Measurements from ENCODE around the gene PSMC3. TPM values are rescaled to one million over a fixed set of nuclear protein-coding genes. Genes with fewer than 3 reads are reported as not detected.

The PSMC3 gene
- total RNA-seq, 1 donor from 2014 or later = 79.4 TPM

DNA sequence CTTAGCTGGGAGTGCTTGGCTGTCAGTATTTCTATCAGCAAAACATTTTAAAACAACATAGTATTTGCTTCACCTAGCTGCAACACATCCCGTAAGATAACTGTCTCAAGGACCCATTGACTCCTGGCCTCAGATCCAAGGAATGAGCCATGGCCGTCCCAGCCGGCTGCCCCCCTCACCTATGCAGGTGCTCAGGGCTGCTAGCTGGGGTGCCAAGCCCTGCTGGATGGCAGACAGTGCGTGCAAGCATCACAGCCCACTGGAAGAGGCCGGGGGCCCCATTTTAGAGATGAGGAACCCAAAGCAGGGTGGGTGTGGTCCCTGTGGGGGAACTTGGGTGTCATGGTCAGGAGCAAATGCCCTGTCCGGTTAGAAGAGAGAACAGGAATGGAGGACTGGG lies 8.5 kb downstream of the PSMC3 start:
- Histone ChIP-seq H3K4me1 (peaks cover 29% of the 10 kb centered on the region), H3K4me3 (no peak overlapping the region), H3K27me3 (no peaks in the 10 kb centered on the region), H3K9me3 (no peaks in the 10 kb centered on the region), H3K36me3 (peaks cover 84% of the 10 kb centered on the region), H3K27ac (peak overlapping the region; percentile 24)
- intact Hi-C loops (cut with DNase I) = no loop called here
- TF ChIP-seq CTCF (IDR thresholded peaks at IDR 0.05) = no peak
- DNase-seq (no peak), ATAC-seq (no peak)

DNA sequence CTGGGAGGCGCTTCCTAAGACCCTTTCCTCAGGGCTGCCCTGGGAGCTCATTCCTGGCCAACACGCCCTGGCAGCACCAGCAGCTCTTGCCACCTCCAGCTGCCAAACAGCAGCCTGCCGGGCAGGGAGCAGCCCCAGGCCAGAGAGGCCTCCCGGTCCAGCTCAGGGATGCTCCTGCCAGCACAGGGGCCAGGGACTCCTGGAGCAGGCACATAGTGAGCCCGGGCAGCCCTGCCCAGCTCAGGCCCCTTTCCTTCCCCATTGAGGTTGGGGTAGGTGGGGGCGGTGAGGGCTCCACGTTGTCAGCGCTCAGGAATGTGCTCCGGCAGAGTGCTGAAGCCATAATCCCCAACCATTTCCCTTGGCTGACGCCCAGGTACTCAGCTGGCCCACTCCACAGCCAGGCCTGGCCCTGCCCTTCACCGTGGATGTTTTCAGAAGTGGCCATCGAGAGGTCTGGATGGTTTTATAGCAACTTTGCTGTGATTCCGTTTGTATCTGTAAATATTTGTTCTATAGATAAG lies 10.2 kb downstream of the PSMC3 start:
- TF ChIP-seq CTCF (IDR thresholded peaks at IDR 0.05) = no peak
- intact Hi-C loops (cut with DNase I) = no loop called here
- Histone ChIP-seq H3K9me3 (no peaks in the 10 kb centered on the region), H3K27ac (peak overlapping the region; percentile 87), H3K4me1 (peaks cover 29% of the 10 kb centered on the region), H3K27me3 (no peaks in the 10 kb centered on the region), H3K36me3 (peaks cover 67% of the 10 kb centered on the region), H3K4me3 (no peak overlapping the region)
- DNase-seq (peak; percentile 94), ATAC-seq (peak; percentile 90)

DNA sequence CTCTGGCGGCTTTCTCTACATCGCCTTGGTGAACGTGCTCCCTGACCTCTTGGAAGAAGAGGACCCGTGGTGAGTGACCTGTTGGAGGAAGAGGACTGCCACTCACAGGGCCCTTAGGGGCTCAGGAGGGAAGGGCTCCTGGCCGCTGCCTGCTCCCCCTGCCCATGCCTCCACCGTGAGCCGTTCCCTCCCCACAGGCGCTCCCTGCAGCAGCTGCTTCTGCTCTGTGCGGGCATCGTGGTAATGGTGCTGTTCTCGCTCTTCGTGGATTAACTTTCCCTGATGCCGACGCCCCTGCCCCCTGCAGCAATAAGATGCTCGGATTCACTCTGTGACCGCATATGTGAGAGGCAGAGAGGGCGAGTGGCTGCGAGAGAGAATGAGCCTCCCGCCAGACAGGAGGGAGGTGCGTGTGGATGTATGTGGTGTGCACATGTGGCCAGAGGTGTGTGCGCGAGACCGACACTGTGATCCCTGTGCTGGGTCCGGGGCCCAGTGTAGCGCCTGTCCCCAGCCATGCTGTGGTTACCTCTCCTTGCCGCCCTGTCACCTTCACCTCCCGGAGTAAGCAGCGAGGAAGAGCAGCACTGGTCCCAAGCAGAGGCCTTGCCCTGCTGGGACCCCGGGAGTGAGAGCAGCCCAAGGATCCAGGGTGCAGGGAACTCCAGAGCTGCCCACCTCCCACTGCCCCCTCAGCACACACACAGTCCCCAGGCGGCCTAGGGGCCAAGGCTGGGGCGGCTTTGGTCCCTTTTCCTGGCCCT lies 11.0 kb downstream of the PSMC3 start:
- Histone ChIP-seq H3K27ac (peak overlapping the region; percentile 87), H3K9me3 (no peaks in the 10 kb centered on the region), H3K36me3 (peaks cover 59% of the 10 kb centered on the region), H3K27me3 (no peaks in the 10 kb centered on the region), H3K4me1 (peaks cover 33% of the 10 kb centered on the region), H3K4me3 (no peak overlapping the region)
- DNase-seq (no peak), ATAC-seq (no peak)
- intact Hi-C loops (cut with DNase I) = no loop called here
- TF ChIP-seq CTCF (IDR thresholded peaks at IDR 0.05) = no peak

DNA sequence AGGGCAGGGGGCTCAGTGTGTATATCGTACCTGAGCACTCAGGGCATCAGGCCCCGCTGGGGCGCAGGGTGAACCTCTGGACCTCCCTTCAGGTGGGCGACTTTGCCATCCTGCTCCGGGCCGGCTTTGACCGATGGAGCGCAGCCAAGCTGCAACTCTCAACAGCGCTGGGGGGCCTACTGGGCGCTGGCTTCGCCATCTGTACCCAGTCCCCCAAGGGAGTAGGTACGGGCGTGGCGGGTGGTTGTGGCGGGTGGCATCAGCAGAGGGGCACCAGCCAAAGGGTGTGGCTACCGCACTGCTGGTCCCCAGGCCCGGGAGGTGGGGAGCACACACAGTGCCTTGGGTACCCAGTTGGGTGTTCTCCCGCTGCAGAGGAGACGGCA lies 11.6 kb downstream of the PSMC3 start:
- no peak for DNase-seq
- ATAC-seq = no peak
- H3K27me3 ChIP-seq = no peaks in the 10 kb centered on the region
- peak overlapping the region; percentile 87 for H3K27ac ChIP-seq
- peaks cover 53% of the 10 kb centered on the region for H3K36me3 ChIP-seq
- H3K4me3 ChIP-seq = no peak overlapping the region
- no peak for TF ChIP-seq CTCF (IDR thresholded peaks at IDR 0.05)
- intact Hi-C loops (cut with DNase I) = no loop called here
- H3K9me3 ChIP-seq = no peaks in the 10 kb centered on the region
- peaks cover 37% of the 10 kb centered on the region for H3K4me1 ChIP-seq

DNA sequence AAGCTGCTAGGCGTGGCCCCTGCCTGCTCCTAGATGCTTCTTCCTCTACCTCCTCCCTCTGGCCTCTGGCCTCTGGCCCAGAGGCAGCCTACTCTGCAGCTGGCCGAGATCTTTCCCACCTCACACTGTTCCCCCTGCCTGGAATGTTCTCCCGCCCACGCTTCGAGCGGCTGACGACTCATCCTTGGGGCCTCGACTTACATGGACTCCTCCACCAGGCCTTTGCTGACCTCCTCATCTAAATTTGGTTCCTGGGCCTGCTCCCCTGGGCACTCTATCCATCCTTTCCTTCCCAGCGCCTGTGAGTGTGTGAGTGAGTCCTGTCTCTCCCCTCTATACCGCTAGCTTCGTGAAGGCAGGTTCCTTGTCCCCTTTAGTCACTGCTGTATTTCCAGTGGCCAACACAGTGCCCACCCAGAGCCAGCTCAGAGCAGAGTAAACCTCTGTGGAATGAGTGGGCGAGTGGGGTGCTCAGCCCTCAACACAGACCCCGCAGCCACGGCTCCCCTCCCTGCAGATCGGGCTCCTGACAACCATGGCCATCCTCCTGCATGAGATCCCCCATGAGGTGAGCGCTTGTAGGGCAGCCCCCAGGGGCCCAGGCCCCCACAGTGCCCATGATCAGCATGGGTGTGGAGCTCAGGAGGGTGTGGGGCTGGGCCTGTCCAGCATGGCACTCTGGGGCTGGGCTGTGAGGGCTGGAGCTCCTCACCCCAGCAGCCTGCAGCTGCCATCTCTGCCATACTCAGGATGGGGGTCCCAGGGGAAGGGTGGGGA lies 12.1 kb downstream of the PSMC3 start:
- no peak for TF ChIP-seq CTCF (IDR thresholded peaks at IDR 0.05)
- DNase-seq (peak; percentile 72), ATAC-seq (no peak)
- Histone ChIP-seq H3K36me3 (peaks cover 49% of the 10 kb centered on the region), H3K4me3 (no peak overlapping the region), H3K4me1 (peaks cover 43% of the 10 kb centered on the region), H3K9me3 (no peaks in the 10 kb centered on the region), H3K27ac (peak overlapping the region; percentile 60), H3K27me3 (no peaks in the 10 kb centered on the region)
- intact Hi-C loops (cut with DNase I) = no loop called here

All from upper lobe of right lung (tissue), 1 donor.